ENCODE data around the gene CASZ1.

DNA sequence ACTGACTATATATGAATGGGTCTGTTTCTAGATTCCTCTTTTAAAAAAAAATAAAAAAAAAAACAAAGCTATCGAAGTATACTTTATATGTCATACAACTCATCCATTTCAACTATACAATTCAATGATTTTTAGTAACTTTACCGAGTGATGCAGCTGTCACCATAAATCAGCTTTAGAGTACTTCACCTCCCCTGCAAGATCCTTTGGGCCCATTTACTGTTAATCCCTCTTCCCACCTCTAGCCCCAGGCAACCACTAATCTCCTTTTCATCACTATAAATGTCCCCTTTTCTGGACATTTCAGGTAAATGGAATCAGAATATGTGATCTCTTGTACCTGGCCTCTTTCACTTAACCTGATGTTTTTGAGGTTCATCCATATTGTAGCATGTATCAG, 187.8 kb downstream of the CASZ1 start:
- TF ChIP-seq JUN (IDR thresholded peaks at IDR 0.05) = no peak
- TF ChIP-seq CTCF (IDR thresholded peaks at IDR 0.05) = no peak
- no peak for TF ChIP-seq EP300 (IDR thresholded peaks at IDR 0.05)
- no peak for TF ChIP-seq CHD2 (IDR thresholded peaks at IDR 0.05; ENCODE audit: low read length, partially characterized antibody)
